NCI-H1417 (cell line): Measurements from ENCODE around the gene TBC1D30.
A peak's percentile ranks its signal among the peaks of the same experiment; 100 is the strongest.
"Not testable (repeated sequence)": the region's sequence is repeated elsewhere in the genome, so short reads cannot be mapped to it uniquely, and the experiment has no call there.

Experiments
- DNase-seq, 3 experiments: peaks; one replicate each; lab custom pipeline; 2025; lab: John Stamatoyannopoulos, UW

The TBC1D30 gene

DNA sequence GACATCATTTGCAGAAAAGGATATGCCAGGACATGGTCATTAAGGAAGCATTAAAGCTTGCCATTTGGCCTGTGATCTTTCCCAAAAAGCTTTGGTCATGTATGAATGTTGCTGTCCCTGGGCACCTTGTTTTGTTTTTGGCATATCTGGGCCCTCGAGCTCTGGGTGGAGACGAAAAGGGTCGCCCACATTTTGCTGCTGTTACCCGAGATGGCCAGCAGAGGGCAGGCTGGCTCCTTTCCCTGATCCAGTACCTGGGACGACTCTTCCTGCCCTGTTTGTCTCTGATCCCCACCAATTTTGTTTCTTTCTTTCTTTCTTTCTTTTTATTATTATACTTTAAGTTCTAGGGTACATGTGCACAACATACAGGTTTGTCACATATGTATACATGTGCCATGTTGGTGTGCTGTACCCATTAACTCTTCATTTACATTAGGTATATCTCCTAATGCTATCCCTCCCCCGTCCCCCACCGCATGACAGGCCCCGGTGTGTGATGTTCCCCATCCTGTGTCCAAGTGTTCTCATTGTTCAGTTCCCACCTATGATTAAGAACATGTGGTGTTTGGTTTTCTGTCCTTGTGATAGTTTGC is 22.2 kb upstream of the TBC1D30 start:
- peak; percentile 50 to 76 (median 51) for DNase-seq

DNA sequence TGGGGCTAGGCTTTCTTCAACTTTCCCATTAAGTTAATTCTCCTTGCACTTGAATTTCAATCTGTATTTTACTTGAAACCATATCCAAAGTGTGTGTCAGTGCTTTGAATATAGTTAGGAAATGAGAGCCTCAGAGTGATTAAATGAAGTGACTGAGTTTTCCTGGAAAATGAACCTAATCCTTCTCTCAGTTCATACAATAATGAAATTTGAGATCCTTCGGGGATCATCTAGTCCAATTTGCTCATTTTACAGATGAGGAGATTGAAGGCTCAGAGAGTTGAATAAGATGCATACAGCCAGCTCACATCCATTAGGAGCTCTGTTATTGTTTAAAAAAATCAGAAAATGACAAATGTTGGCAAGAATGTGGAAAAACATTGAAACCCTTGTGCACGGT is 18.3 kb upstream of the TBC1D30 start:
- DNase-seq: no peak

DNA sequence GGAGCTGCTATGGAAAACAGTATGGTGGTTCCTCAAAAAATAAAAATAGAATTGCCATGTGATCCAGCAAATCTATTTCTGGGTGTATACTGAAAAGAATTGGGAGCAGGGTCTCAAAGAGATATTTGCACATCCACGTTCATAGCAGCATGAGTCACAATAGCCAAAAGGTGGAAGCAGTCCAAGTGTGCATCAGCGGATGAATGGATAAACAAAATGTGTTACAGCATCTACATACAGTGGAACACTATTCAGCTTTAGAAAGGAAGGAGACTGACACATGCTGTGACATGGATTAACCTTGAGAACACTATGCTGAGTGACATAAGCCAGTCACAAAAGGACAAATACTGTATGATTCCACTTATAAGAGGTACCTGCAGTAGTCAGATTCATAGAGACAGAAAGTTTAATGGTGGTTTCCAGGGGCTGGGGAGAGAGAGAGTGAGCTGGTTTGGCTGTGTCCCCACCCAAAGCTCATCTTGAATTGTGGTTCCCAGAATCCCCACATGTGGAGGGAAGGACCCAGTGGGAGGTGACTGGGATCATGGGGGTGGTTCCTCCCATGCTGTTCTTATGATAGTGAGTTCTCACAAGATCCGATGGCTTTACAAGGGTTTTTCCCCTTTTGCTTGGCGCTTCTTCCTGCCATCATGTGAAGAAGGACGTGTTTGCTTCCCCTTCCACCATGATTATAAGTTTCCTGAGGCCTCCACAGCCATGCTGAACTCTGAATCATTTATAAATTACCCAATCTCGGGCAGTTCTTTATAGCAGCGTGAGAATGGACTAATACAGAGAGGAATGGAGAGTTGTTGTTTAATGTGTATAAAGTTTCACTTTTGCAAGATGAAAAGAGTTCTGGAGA is 17.6 kb upstream of the TBC1D30 start:
- DNase-seq: no peak

DNA sequence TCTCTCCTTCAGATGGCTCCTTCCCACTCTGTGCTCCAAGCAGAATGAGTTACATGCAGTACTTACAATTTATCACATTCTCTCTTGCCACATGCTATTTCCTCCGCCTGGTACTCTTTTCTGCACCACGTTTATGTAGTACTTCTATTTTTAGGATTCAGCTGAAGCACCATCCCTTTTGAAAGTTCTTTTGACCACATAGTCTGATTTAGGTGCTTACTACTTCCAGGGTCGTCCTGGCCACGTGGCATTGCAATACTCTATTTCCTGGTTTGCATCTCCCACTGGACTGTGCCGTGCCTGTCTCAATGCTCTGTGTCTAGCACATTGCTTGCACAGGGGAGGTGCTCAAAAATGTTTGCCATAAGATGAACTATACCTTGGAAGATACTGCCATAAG is 16.3 kb upstream of the TBC1D30 start:
- no peak for DNase-seq

DNA sequence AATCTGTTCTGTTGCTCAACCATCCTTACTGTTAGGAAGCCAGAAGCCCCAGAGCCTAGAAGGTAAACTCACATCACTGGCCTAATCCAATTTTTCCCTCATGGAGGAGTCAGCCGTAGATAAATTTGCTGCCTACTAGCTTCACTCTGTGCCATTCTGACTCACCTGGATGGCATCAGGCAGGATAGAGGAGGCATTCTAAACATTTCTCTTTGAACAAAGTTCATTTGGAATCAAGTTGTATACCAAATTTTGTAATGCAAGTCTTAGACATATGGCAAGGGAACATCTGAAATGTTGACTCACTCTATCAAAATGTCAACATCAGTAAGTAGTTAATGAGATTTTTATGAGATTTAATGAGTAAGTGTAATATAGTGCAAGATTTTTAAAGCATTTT is 13.6 kb upstream of the TBC1D30 start:
- no peak for DNase-seq

DNA sequence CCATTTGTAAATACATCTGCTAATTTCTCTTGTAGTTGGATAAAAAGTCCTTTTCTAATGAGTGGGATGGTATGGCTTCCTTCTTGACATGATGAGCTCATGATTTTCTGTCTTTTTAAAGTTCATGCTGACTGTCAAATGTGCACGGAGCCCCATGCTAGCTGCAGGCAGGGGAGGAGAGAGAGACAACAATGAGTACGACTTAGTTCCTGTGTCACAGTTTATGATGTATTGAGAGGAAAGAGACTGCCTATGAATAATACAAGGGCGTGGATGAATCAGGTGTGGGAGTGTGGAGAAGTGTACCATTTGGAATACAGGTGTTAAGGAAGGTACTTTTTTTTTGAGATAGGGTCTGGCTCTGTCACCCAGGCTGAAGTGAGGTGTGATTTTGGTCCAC is 10.7 kb upstream of the TBC1D30 start:
- no peak for DNase-seq

DNA sequence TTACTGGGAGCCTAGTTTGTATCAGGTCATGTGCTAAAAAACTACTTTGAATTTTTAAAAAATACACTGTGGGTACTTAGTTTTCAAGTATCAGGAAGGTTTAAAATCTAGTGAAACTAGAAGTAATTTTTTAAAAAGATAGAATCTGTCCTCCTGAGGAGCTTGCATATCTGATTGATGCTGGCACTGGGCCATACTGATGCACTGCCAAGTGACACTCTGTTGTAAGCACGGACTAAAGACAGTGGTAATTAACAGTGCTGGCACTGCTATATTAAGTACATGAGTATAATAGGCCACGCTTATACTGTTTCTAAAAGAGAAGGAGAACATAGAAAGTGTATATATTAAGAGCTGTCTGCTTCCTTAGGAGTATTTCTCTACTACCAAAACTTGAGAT is 10.0 kb upstream of the TBC1D30 start:
- peak in 1 of 3 experiments; percentile 51 for DNase-seq

DNA sequence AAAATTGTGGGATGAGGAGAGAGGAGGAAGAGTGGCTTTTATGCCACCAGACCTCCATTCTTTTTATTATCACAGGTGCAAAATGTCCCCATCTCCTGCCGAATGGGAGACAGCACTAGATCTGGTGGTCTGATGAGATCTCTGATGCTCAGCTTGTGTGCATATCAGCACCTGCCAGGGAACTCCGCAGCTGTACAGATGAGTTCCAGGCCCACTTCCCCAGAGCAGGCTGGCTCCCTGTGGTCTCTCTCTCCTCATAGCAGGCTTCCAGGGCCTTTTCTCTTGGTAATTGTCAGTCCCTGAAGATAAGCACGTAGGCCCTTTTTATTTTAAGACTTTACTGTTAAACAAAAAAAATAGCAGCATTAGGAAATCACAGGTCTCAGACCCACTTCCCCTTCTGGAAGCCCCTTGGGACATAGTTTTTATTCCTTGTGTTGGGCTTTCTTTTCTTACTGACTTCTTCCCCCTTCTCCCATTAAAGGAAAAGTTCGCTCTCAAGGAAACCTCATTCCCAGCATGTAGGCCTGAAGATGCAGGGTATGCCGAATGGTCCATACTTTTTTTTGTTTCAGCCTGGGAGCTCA is 4.5 kb upstream of the TBC1D30 start:
- no peak for DNase-seq

DNA sequence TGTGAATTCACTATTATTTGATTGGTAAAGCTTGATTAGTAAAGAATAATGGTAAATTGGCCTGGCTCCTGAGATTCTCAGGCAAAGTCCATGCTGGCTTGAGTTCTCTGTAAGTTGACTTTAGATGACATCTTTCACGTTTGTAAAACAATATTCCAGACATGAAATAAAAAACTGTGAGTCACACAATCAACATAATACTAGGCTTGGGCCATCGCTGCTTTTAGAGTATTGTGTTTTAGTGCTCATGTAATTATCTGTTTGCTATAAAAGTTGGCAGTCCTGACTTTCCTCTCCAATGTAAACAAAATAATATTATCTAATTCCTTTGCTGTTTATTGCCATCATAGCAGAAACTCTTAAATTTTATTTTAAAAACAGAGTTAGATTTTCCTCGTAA is 3.9 kb upstream of the TBC1D30 start:
- DNase-seq: no peak

DNA sequence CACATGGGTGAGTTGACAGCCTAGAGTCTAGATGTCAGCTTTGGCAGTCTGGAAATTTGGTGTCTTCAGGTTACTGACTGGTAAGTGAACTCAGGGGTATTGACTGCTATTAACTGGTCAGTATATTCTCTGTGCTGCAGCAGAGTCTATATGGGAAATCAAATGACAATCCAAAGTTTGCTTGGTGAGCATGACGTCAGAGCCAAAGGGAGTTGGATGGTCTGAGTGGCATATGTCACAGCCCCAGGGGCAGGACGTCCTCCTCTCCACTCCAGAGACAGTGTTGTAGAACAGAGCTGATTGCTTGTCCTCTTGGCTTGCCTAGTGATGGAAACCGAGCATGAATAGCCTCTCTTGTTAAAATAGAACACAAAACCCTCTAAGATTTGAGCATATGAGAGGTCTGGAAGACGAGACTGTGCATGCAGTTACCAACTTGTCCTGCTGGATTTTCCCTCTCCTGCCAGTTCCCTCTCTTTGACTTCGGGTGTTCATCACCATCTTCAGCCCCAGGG is 3.3 kb upstream of the TBC1D30 start:
- DNase-seq: no peak

DNA sequence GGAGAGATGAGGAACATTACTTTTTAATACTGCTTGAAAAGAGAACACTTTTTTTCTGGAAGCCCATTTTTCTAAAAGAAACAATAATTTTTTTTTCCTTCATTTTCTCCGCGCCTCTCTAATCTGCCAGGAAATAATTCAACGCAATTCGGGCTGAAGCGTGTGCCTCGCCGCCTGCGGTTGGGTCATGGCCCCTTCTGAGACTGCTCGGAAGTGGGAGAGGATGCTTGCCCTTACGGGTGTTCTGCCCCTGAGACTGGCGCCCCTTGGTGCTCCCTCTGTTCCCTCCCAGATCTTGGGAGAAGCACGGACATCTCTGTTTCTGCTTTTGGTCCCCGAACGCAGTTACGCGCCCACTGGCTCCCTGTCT is 332 bp upstream of the TBC1D30 start:
- no peak for DNase-seq

DNA sequence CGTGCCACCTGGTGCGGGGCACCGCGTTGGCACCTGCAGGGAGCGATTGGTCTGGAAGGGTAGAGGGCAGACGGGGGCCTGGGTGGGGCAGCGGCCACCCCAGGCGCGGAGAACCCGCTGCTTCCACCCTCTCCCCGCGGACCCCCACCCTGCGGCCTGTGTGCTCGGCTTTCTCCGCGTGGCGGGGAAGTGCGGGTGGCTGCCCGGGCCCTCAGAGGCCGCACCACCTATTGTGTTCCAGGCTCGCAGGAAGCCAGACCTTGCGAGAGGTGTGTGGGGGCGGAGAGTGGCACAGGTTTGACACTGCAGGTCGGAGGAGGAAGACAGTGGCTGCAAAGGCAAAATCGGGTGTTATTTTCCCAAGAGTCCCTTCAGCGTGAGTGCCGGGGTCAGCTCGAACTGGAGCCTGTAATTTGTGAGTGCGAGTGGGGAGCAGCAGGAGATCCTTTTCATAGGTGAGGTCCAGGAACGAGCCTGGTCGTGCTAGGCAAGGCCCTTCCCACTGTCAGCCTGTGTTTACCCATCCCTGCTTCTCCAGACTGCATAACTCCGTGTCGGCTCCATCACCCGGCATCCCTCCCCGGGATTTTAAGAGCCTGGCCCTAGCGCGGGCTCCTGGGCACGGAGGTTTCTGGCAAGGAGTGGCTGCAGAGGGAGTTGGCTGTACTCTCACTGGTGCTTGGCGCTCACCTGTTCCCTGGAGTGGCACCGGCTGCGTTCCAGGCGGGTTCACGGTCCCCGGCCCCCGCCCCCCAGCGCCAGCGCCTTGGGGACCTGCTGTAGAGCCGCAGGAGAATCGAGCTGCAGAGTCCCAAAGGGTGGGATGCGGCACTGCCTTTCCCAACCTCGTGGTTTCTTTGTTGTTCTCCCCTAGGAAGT is 935 bp downstream of the TBC1D30 start:
- peak; percentile 84 to 89 (median 89) for DNase-seq

DNA sequence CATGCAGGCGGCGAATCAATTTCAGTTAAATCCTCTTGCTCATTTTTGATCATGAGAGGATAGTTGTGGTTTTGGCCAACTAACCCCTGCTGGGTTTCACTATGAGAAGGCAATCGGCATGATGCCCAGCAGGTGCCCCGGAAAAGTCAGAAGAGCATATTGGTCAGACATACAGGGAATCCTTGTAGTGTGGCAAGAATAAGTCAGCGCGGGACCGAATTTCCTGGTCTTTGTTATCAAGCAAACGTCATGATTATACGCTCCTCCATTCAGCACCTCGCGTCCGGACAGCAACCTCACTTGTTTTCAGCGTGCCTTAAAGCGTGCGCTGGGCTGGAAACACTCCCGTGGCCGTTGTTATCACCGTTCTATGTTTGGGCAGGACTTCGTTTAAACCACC is 1.8 kb downstream of the TBC1D30 start:
- DNase-seq: peak; percentile 53 to 92 (median 78)

DNA sequence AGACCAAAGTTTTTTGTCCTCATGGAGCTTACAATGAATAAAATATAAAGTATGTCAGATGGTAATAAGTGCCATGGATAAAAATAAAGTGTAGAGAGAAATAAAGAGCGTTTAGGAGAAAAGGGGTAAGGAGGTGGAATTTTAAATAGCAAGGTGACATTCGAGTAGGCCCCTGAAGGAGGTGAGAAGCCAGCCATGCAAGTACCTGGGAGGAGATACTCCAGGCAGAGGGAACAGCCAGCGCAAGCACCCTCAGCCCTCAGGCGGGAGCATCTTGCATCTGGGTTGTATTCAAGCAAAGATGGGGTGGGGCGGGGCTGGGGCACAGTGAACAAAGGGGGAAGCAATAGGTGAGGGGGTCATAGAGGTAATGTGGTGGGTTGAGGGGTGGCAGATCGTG is 4.3 kb downstream of the TBC1D30 start:
- no peak for DNase-seq

DNA sequence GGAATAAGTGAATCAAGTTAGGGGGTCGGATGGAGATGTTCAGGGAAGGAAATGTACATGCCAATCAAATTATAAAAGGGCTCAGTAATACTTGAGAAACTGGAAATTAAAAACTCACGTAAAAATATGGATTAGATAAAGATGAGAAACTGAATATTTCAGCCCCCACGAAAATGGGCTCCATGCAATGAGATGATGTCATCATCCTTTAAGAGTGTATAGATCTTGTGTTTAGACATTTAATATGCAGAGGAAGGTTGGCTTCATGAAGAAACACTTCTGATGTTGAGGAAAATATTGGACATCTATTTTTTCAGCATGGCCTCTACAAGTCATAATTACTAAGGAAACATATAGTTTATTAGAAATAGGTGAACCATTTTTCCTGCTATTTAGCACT is 9.5 kb downstream of the TBC1D30 start:
- no peak for DNase-seq

DNA sequence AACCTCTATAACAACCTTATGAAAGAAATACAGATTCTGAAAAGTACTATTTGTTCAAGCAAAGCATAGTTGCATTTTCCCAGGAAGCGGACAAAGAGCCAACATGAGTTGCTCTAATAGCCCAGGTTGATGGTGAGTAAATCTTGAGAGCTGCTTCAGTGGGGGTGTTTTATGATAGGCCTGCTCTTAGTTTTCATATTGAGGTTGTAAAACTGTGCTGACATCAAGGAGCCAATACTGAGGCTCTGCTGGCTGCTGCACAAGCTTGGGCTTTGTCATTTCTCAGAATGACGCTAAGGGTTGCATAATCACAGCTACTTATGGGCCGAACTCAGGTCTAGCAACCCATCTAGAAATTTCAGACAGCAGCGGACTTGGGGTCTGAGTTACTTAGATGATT is 11.5 kb downstream of the TBC1D30 start:
- DNase-seq: no peak

DNA sequence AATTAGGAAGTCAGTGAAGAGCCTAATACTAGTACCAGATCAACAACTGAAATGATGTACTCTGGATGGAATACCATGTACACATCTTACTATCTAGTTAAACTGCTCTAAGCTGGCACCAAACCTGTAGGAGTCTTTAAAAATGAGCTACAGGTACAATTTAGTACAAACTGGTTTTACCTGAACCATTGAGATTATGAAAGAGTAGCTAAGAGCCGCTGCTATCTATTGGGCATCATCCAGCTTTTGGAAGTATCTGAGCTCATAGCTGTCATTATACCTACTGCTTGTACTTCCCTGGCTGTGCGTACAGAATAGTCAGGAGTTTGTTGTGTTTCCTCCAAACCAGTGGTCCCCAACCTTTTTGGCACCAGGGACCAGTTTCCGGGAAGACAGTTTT is 12.4 kb downstream of the TBC1D30 start:
- DNase-seq: no peak

DNA sequence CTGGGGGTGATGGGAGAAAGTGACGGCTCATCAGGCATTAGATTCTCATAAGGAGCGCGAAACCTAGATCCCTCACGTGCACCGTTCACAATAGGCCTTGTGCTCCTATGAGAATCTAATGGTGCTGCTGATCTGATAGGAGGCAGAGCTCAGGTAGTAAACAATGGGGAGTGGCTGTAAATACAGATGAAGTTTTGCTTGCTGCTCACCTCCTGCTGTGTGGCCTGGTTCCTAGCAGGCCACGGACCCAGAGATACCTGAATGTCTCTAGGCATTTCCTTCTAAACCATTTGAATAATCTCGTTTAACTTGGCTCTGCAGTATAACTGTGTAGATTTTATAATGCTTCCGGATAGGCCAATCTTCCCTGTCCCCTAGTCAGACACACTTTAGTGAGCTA is 13.0 kb downstream of the TBC1D30 start:
- no peak for DNase-seq

DNA sequence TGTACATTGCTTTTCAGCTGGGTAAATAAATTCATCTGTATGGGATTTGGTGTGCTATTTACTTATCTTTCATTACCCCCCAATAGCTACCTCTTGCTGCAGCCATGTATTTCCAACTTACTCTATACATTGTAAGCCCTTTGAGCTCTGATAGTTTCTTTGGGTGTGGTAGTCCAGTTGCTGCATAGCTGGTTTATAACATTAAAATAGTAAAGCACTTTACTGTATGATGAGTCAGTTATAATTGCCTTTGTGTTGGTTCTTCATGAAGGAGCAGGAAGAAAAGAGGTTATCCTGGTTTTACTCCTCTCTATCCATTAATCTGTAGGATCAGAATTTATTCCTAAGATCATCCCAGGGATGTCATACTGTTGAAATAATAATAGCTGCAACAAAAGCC is 15.7 kb downstream of the TBC1D30 start:
- DNase-seq: no peak

DNA sequence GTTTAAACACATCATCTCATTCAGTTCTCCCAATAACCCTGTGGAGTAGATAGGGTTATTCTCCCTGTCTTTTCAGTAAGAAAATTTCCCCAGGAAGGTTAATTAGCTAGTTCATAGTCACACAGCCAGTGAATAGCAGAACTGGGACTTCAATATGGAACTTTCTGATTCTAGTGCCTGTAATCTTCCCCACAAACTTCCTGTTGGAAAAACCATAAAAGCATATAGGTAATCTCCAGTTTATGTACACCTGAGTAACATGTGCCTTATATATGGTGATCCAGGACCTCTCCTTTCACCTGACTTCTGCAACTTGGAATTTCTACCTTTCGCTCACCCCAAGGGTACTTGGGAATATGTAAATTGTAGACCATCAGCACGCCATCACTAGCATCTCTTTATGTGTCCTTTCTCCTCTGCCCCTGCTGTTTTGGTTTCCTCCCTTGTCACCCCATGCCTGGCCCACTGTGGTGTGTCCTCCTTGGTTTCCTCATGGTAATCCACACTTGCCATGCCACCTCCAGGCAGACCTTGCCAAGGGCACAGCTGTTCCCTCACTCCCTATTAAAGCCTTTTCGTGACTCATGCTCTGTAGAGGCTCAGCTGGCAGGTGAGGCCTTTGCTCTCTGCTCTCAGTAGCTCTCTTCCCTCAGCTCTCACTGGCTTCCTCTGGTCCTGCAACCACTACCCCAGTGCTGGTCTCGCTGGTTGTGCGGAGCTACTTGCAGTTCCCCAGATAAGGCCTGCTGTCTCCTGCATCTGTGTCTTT is 16.7 kb downstream of the TBC1D30 start:
- DNase-seq: no peak

DNA sequence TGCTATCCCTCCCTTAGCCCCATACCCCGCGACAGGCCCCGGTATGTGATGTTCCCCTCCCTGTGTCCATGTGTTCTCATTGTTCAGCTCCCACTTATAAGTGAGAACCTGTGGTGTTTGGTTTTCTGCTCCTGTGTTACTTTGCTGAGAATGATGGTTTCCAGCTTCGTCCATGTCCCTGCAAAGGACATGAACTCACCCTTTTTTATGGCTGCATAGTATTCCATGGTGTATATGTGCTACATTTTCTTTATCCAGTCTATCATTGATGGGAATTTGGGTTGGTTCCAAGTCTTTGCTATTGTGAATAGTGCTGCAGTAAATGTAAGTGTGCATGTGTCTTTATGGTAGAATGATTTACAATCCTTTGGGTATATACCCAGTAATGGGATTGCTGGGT is 24.0 kb downstream of the TBC1D30 start:
- DNase-seq: not testable (repeated sequence)
